ENCODE measurements around the gene ARPIN.

ARPIN gene

GRCh38 chr15:89845305-89845893, 67.4 kb downstream of the ARPIN start:
- DNase-seq (ENCODE audit: low read depth in 2 of 2): no peak
